BLaER1 (cell line): ENCODE results near the gene PAAF1.

Experiments used
- H3K27ac ChIP-seq: shearing (Covaris generic); formaldehyde crosslinking; 2 replicates; pipeline ENCODE4 v1.8.1; 2022
- H3K27me3 ChIP-seq: shearing (Covaris generic); formaldehyde crosslinking; 2 replicates; pipeline ENCODE4 v1.8.1; 2022
- H3K36me3 ChIP-seq: shearing (Covaris generic); formaldehyde crosslinking; 2 replicates; pipeline ENCODE4 v1.8.1; 2022
- H3K4me1 ChIP-seq: shearing (Covaris generic); formaldehyde crosslinking; 2 replicates; pipeline ENCODE4 v1.8.1; 2022
- H3K4me2 ChIP-seq: shearing (Covaris generic); formaldehyde crosslinking; 2 replicates; pipeline ENCODE4 v1.8.1; 2022
- H3K4me3 ChIP-seq: shearing (Covaris generic); formaldehyde crosslinking; 2 replicates; pipeline ENCODE4 v1.8.1; 2022
- H3K9ac ChIP-seq: shearing (Covaris generic); formaldehyde crosslinking; 2 replicates; pipeline ENCODE4 v1.8.1; 2022
- H3K9me3 ChIP-seq: shearing (Covaris generic); formaldehyde crosslinking; 2 replicates; pipeline ENCODE4 v1.8.1; 2022
- H4K20me1 ChIP-seq: shearing (Covaris generic); formaldehyde crosslinking; 2 replicates; pipeline ENCODE4 v1.8.1; 2022
- Cebpa-rat ChIP-seq: shearing (Covaris generic); IDR thresholded peaks from 2 replicates; pipeline ENCODE4 v1.8.1; 2022

The PAAF1 gene

GRCh38 chr11:73976451-73977151, 99.8 kb downstream of the PAAF1 start:
- Histone ChIP-seq H3K9me3 (no peaks in the 10 kb centered on the region), H3K27me3 (no peaks in the 10 kb centered on the region), H3K4me3 (no peak overlapping the region), H3K27ac (no peak overlapping the region), H3K9ac (no peak overlapping the region), H4K20me1 (peaks cover 38% of the 10 kb centered on the region), H3K36me3 (peaks cover 89% of the 10 kb centered on the region), H3K4me2 (no peak overlapping the region), H3K4me1 (peaks cover 72% of the 10 kb centered on the region)
- no peak for TF ChIP-seq Cebpa-rat

GRCh38 chr11:73977856-73978519, 101.2 kb downstream of the PAAF1 start:
- Histone ChIP-seq H3K4me1 (peaks cover 73% of the 10 kb centered on the region), H3K27me3 (no peaks in the 10 kb centered on the region), H3K9me3 (no peaks in the 10 kb centered on the region), H3K27ac (no peak overlapping the region), H3K4me2 (no peak overlapping the region; the same call in 1 of the 2 replicates), H3K36me3 (peaks cover 75% of the 10 kb centered on the region), H3K4me3 (no peak overlapping the region), H3K9ac (no peak overlapping the region), H4K20me1 (peaks cover 38% of the 10 kb centered on the region)
- TF ChIP-seq Cebpa-rat, result no peak

GRCh38 chr11:73978576-73979086, 101.8 kb downstream of the PAAF1 start:
- no peak overlapping the region for H3K27ac ChIP-seq
- H3K4me2 ChIP-seq, result peak overlapping the region; percentile 96
- peaks cover 70% of the 10 kb centered on the region for H3K36me3 ChIP-seq
- H3K9me3 ChIP-seq, result no peaks in the 10 kb centered on the region
- no peaks in the 10 kb centered on the region for H3K27me3 ChIP-seq
- H4K20me1 ChIP-seq, result peaks cover 33% of the 10 kb centered on the region
- TF ChIP-seq Cebpa-rat, result no peak
- H3K4me3 ChIP-seq, result no peak overlapping the region
- H3K9ac ChIP-seq, result no peak overlapping the region
- peaks cover 71% of the 10 kb centered on the region for H3K4me1 ChIP-seq

- H3K4me3 ChIP-seq, result peak overlapping the region; percentile 75
- peaks cover 54% of the 10 kb centered on the region for H3K36me3 ChIP-seq
- H3K27me3 ChIP-seq, result no peaks in the 10 kb centered on the region
- peak overlapping the region; percentile 89 for H3K27ac ChIP-seq
- no peaks in the 10 kb centered on the region for H3K9me3 ChIP-seq
- H3K4me1 ChIP-seq, result peaks cover 66% of the 10 kb centered on the region
- TF ChIP-seq Cebpa-rat, result no peak
- peak overlapping the region; percentile 87; the same call in 1 of the 2 replicates for H3K9ac ChIP-seq
- H4K20me1 ChIP-seq, result peaks cover 16% of the 10 kb centered on the region
- H3K4me2 ChIP-seq, result peak overlapping the region; percentile 96
Observed at GRCh38 chr11:73980001-73980961, 103.5 kb downstream of the PAAF1 start.
